SK-N-SH (cell line): Measurements from ENCODE around the gene TRIM47. TPM values are rescaled to one million over a fixed set of nuclear protein-coding genes. Genes with fewer than 3 reads are reported as not detected.

Experiments used
- CTCF ChIA-PET: fragments of 300-600, 350-600 bp; formaldehyde crosslinking; extraction: SDS; loops from one replicate; lab custom pipeline; 2021; lab: Yijun Ruan, JAX
- POLR2A ChIA-PET: fragments of 350-600 bp; sonication (Branson Sonifier 250); formaldehyde crosslinking; extraction: SDS; loops from one replicate; lab custom pipeline; 2020; ENCODE audit warnings: antibody characterized with exemption, inconsistent platforms; lab: Yijun Ruan, JAX
- DNase-seq: peaks from one replicate; pipeline ENCODE4 v3.0.0; 2012
- H2AFZ ChIP-seq: fragments of 200-600 bp; sonication (generic); 2 replicates; pipeline ENCODE4 v1.8.1; 2016; ENCODE audit warnings: antibody characterized with exemption, mild to moderate bottlenecking, low read depth
- H3F3A ChIP-seq: fragments of 200-600 bp; sonication (generic); replicated peaks from 2 replicates; pipeline ENCODE3; 2016; ENCODE audit warnings: antibody characterized with exemption, mild to moderate bottlenecking; ENCODE audit not compliant: insufficient read depth
- H3K27ac ChIP-seq, 2 experiments: fragments of 200-500 bp in 1 of 2; fragments of 200-600 bp in 1 of 2; sonication (Bioruptor generic) in 1 of 2; sonication (generic), shearing (Covaris generic) in 1 of 2; 2 replicates each; pipeline versions ENCODE4 v1.5.1 to v1.6.1; 2014 to 2016; ENCODE audit warnings: low read depth in 2 of 2, inconsistent platforms in 1 of 2, low read length in 1 of 2, mild to moderate bottlenecking in 1 of 2, mixed read lengths in 1 of 2
- H3K27me3 ChIP-seq: fragments of 200-600 bp; sonication (generic), shearing (Covaris generic); 2 replicates; pipeline ENCODE4 v1.6.1; 2016; ENCODE audit warnings: mixed run types; ENCODE audit not compliant: insufficient read depth
- H3K36me3 ChIP-seq, 2 experiments: fragments of 200-500 bp in 1 of 2; fragments of 200-600 bp in 1 of 2; sonication (Bioruptor generic) in 1 of 2; sonication (generic) in 1 of 2; replicated peaks in 1 of 2; 2 replicates each; pipeline versions ENCODE3 to v1.5.1; 2014 to 2016; ENCODE audit warnings: low read length in 1 of 2, mild to moderate bottlenecking in 1 of 2; ENCODE audit not compliant: insufficient read depth in 2 of 2, control insufficient read depth in 1 of 2
- H3K4me1 ChIP-seq, 2 experiments: fragments of 200-500 bp in 1 of 2; fragments of 200-600 bp in 1 of 2; sonication (Bioruptor generic) in 1 of 2; sonication (generic), shearing (Covaris generic) in 1 of 2; 2 replicates each; pipeline versions ENCODE4 v1.5.1 to v1.6.1; 2014 to 2016; ENCODE audit warnings: low read depth in 1 of 2, low read length in 1 of 2, mixed run types in 1 of 2; ENCODE audit not compliant: insufficient read depth in 2 of 2, control insufficient read depth in 1 of 2
- H3K4me2 ChIP-seq: fragments of 200-600 bp; sonication (generic), shearing (Covaris generic); 2 replicates; pipeline ENCODE4 v1.6.1; 2017; ENCODE audit warnings: mixed run types
- H3K4me3 ChIP-seq, 2 experiments: fragments of 200-500 bp in 1 of 2; fragments of 200-600 bp in 1 of 2; sonication (Bioruptor generic) in 1 of 2; sonication (generic), shearing (Covaris generic) in 1 of 2; 2 replicates each; pipeline versions ENCODE4 v1.5.1 to v1.8.1; 2014 to 2016; ENCODE audit warnings: low read depth in 2 of 2, inconsistent platforms in 1 of 2, low read length in 1 of 2, mild to moderate bottlenecking in 1 of 2, mixed read lengths in 1 of 2, moderate library complexity in 1 of 2
- H3K79me2 ChIP-seq: fragments of 200-600 bp; sonication (generic); 2 replicates; pipeline ENCODE4 v1.8.1; 2017; ENCODE audit warnings: mild to moderate bottlenecking; ENCODE audit not compliant: insufficient read depth
- H3K9ac ChIP-seq: fragments of 200-600 bp; sonication (generic); 2 replicates; pipeline ENCODE4 v1.6.1; 2017; ENCODE audit warnings: mixed run types
- H3K9me2 ChIP-seq: fragments of 200-600 bp; sonication (generic); 2 replicates; pipeline ENCODE4 v1.6.1; 2017; ENCODE audit warnings: mixed run types
- H3K9me3 ChIP-seq: fragments of 200-600 bp; sonication (generic); 2 replicates; pipeline ENCODE4 v1.6.1; 2017; ENCODE audit warnings: mixed run types, mild to moderate bottlenecking, moderate library complexity
- H4K20me1 ChIP-seq: fragments of 200-600 bp; sonication (generic); 2 replicates; pipeline ENCODE4 v1.6.1; 2017; ENCODE audit warnings: mild to moderate bottlenecking, mixed run types; ENCODE audit not compliant: insufficient read depth
- CHD2 ChIP-seq: fragments of 150-350 bp; IDR thresholded peaks from 2 replicates; pipeline ENCODE4 v1.6.1; 2018; ENCODE audit warnings: low read length; ENCODE audit not compliant: partially characterized antibody
- ELF1 ChIP-seq: IDR thresholded peaks from 2 replicates; pipeline ENCODE4 v1.4.0; 2012
- EZH2phosphoT487 ChIP-seq: fragments of 200-600 bp; sonication (generic); IDR thresholded peaks from 2 replicates; pipeline ENCODE4 v1.6.1; 2017; ENCODE audit warnings: low read depth, mixed run types, mild to moderate bottlenecking, antibody characterized with exemption, moderate library complexity, borderline replicate concordance
- FOSL2 ChIP-seq: IDR thresholded peaks from 2 replicates; pipeline ENCODE4 v1.4.0; 2012; ENCODE audit warnings: low read depth, mild to moderate bottlenecking, moderate library complexity, borderline replicate concordance
- FOXJ3 ChIP-seq: sonication (generic); formaldehyde crosslinking; IDR thresholded peaks from 2 replicates; pipeline ENCODE4 v1.5.1; 2020; ENCODE audit warnings: mild to moderate bottlenecking, missing genetic modification reagents
- FOXM1 ChIP-seq: IDR thresholded peaks from 2 replicates; pipeline ENCODE4 v1.4.0; 2012; ENCODE audit warnings: low read depth, mild to moderate bottlenecking
- GATA2 ChIP-seq: sonication (generic); formaldehyde crosslinking; IDR thresholded peaks from 2 replicates; pipeline ENCODE4 v1.5.0; 2020; ENCODE audit warnings: mild to moderate bottlenecking, missing genetic modification reagents
- IRF3 ChIP-seq: fragments of 150-350 bp; IDR thresholded peaks from 2 replicates; pipeline ENCODE4 v1.6.1; 2016; ENCODE audit warnings: mild to moderate bottlenecking, low read depth, low read length
- JUND ChIP-seq: IDR thresholded peaks from 2 replicates; pipeline ENCODE4 v1.4.0; 2012
- MEF2A ChIP-seq: IDR thresholded peaks from 2 replicates; pipeline ENCODE4 v1.4.0; 2012; ENCODE audit warnings: low read depth, borderline replicate concordance
- MXI1 ChIP-seq: IDR thresholded peaks from 2 replicates; pipeline ENCODE4 v1.6.1; 2012; ENCODE audit warnings: mild to moderate bottlenecking, low read depth, low read length, improper control_type of control experiment
- NFIC ChIP-seq: IDR thresholded peaks from 2 replicates; pipeline ENCODE4 v1.4.0; 2012; ENCODE audit warnings: borderline replicate concordance
- PBX3 ChIP-seq: IDR thresholded peaks from 2 replicates; pipeline ENCODE4; 2012
- RAD21 ChIP-seq: IDR thresholded peaks from 2 replicates; pipeline ENCODE4 v1.6.1; 2012; ENCODE audit warnings: mild to moderate bottlenecking, low read length
- SIN3A ChIP-seq: IDR thresholded peaks from 2 replicates; pipeline ENCODE4 v1.6.1; 2012; ENCODE audit warnings: low read depth, mild to moderate bottlenecking, low read length, moderate library complexity, borderline replicate concordance
- SMC3 ChIP-seq: IDR thresholded peaks from 2 replicates; pipeline ENCODE4 v1.6.1; 2012; ENCODE audit warnings: low read depth, low read length, improper control_type of control experiment
- TAF1 ChIP-seq: IDR thresholded peaks from 2 replicates; pipeline ENCODE4 v1.6.1; 2012; ENCODE audit warnings: low read depth, mild to moderate bottlenecking, low read length, moderate library complexity, borderline replicate concordance
- TEAD4 ChIP-seq: IDR thresholded peaks from 2 replicates; pipeline ENCODE4 v1.4.0; 2012; ENCODE audit warnings: mild to moderate bottlenecking, borderline replicate concordance; ENCODE audit not compliant: insufficient read depth
- USF1 ChIP-seq: IDR thresholded peaks from 2 replicates; pipeline ENCODE4 v1.4.0; 2012; ENCODE audit warnings: low read depth, borderline replicate concordance
- USF2 ChIP-seq: fragments of 150-350 bp; IDR thresholded peaks from 2 replicates; pipeline ENCODE4 v1.6.1; 2017; ENCODE audit warnings: antibody characterized with exemption, low read length, low read depth, borderline replicate concordance
- YY1 ChIP-seq: IDR thresholded peaks from 2 replicates; pipeline ENCODE4 v1.4.0; 2012; ENCODE audit warnings: low read depth, mild to moderate bottlenecking
- ZBTB33 ChIP-seq: IDR thresholded peaks from 2 replicates; pipeline ENCODE4 v1.4.0; 2012; ENCODE audit warnings: low read depth, borderline replicate concordance
- WGBS: methylation state at CpG from one replicate; pipeline ENCODE4 v1.1.6; 2017; ENCODE audit warnings: low lambda C conversion rate; 5-methylcytosine and 5-hydroxymethylcytosine counted together
- polyA plus RNA-seq, 3 experiments: library from polyadenylated mRNA; depleted of rRNA; stranded (reverse); fragments of >200 nt; gene quantifications; 2 replicates each; pipeline ENCODE4 v1.2.3, GENCODE V29; 2012

The TRIM47 gene
- polyA plus RNA-seq, 1 of the 3 experiments (the other 2 are of a cell fraction) = 5.1 TPM

- Histone ChIP-seq H3K4me1 (no peaks in the 10 kb centered on the region), H3F3A (no peaks in the 10 kb centered on the region), H3K4me2 (no peak overlapping the region), H3K79me2 (no peaks in the 10 kb centered on the region), H3K9me2 (no peaks in the 10 kb centered on the region), H3K36me3 (peaks cover 10 to 22% of the 10 kb centered on the region in 2 experiments), H3K9me3 (no peaks in the 10 kb centered on the region), H4K20me1 (no peaks in the 10 kb centered on the region), H3K27ac (no peak overlapping the region), H3K4me3 (no peak overlapping the region), H3K27me3 (no peaks in the 10 kb centered on the region), H2AFZ (no peak overlapping the region), H3K9ac (no peak overlapping the region)
- ChIA-PET POLR2A (interaction anchor here (0.9 to 1.7 kb wide), 2 partner anchors 10 to 17 kb away, joined by 4 to 5 read pairs; no protein-coding TSS in a partner anchor), CTCF (interaction anchor here (0.7 to 5.7 kb wide), 11 partner anchors 8 to 107 kb away, joined by 3 to 23 read pairs (median 6); partner anchors contain the start of genes FBF1 and MRPL38)
- no peak for TF ChIP-seq JUND
- no peak for TF ChIP-seq SMC3
- TF ChIP-seq USF1 = no peak
- no peak for TF ChIP-seq NFIC
- TF ChIP-seq FOSL2 = no peak
- TF ChIP-seq FOXM1 = no peak
- no peak for TF ChIP-seq MEF2A
- no peak for TF ChIP-seq IRF3
- TF ChIP-seq MXI1 = no peak
- TF ChIP-seq EZH2phosphoT487 = no peak
- no peak for TF ChIP-seq TAF1
- TF ChIP-seq SIN3A = no peak
- TF ChIP-seq RAD21 = no peak
- 94% methylated on average over 11 of the region's 15 CpGs for WGBS
- no peak for DNase-seq
Measured at GRCh38 chr17:75925912-75926311, 47.5 kb upstream of the TRIM47 start.

GRCh38 chr17:75925103-75925502, 46.7 kb upstream of the TRIM47 start:
- Histone ChIP-seq H3K4me3 (no peak overlapping the region), H3K36me3 (peaks cover 10 to 22% of the 10 kb centered on the region in 2 experiments), H3K27me3 (no peaks in the 10 kb centered on the region), H2AFZ (no peak overlapping the region), H3K4me2 (no peak overlapping the region), H3K27ac (no peak overlapping the region), H3K9ac (no peak overlapping the region), H3F3A (no peaks in the 10 kb centered on the region), H3K4me1 (no peaks in the 10 kb centered on the region), H3K9me2 (no peaks in the 10 kb centered on the region), H4K20me1 (no peaks in the 10 kb centered on the region), H3K79me2 (no peaks in the 10 kb centered on the region), H3K9me3 (no peaks in the 10 kb centered on the region)
- ChIA-PET CTCF (interaction anchor here (0.7 to 5.7 kb wide), 5 partner anchors 20 to 107 kb away, joined by 3 to 23 read pairs (median 6); partner anchors contain the start of gene MRPL38), POLR2A (interaction anchor here (0.9 kb wide), 1 partner anchor 9 kb away, joined by 5 read pairs; no protein-coding TSS in a partner anchor)
- WGBS = 98% methylated on average over 9 of the region's 11 CpGs
- no peak for TF ChIP-seq TEAD4
- no peak for TF ChIP-seq GATA2 (CRISPR knock-in tag)
- no peak for TF ChIP-seq MXI1
- no peak for TF ChIP-seq YY1
- TF ChIP-seq ELF1 = no peak
- no peak for TF ChIP-seq FOXJ3 (CRISPR knock-in tag)
- no peak for TF ChIP-seq PBX3
- TF ChIP-seq USF2 = no peak
- no peak for TF ChIP-seq FOSL2
- TF ChIP-seq SIN3A = no peak
- no peak for TF ChIP-seq RAD21
- no peak for TF ChIP-seq CHD2
- no peak for TF ChIP-seq ZBTB33
- no peak for DNase-seq
